Stimulated activated naive CD8-positive, alpha-beta T cell treated with anti-CD3 and anti-CD28 coated beads, Interleukin-15, amount 100 ng/mL, for 72 hours (primary cell): ENCODE results near the gene RAB5A.
"Not testable (repeated sequence)": the region's sequence is repeated elsewhere in the genome, so short reads cannot be mapped to it uniquely, and the experiment has no call there.

Experiments used
- ATAC-seq: fragments of 150-1000 bp; cut with Tn5 transposase; 2 replicates; pipeline ENCODE4 v1.10.0; 2021; ENCODE audit warnings: mild to moderate bottlenecking, moderate library complexity
- DNase-seq, 2 donors: peaks; one replicate each; pipeline ENCODE4 v3.0.0; 2021 to 2022
- H3K27ac Mint-ChIP-seq, 2 donors: one replicate each; pipeline ENCODE4 v1.8.0; 2022; ENCODE audit warnings: mild to moderate bottlenecking in 2 of 2, mixed read lengths in 2 of 2, moderate library complexity in 2 of 2
- H3K27me3 Mint-ChIP-seq: one replicate; pipeline ENCODE4 v1.8.0; 2022; ENCODE audit warnings: mixed read lengths
- H3K4me1 Mint-ChIP-seq: one replicate; pipeline ENCODE4 v1.8.0; 2022; ENCODE audit warnings: mild to moderate bottlenecking, mixed read lengths
- H3K4me3 Mint-ChIP-seq, 2 donors: one replicate each; pipeline ENCODE4 v1.8.0; 2022; ENCODE audit warnings: mild to moderate bottlenecking in 2 of 2, mixed read lengths in 2 of 2, moderate library complexity in 1 of 2
- H3K9me3 Mint-ChIP-seq, 2 donors: one replicate each; pipeline ENCODE4 v1.8.0; 2022; ENCODE audit warnings: mixed read lengths in 2 of 2

The RAB5A gene

DNA sequence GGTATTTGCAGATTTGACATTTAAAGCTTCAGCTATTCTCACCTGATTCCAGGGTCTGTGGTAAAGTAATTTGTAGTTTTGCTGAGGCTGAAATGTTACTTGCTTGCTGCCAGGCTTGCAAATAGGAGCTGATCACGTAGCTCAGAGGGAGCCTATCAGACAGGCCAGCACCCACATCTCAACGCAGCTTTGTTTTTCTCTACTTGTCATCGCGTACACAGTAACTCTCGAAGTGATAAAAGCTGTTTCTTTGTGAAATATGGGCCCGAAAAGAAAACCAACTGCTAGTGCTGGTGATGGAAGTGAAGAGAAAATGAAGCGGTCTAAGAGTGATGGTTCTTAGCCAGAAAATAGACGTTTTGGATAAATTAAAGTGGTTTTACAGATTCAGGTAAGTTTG is 23.4 kb downstream of the RAB5A start:
- Mint-ChIP-seq H3K4me1 (peaks cover 26% of the 10 kb centered on the region), H3K4me3 (no peak overlapping the region), H3K9me3 (no peaks in the 10 kb centered on the region), H3K27me3 (no peaks in the 10 kb centered on the region), H3K27ac (no peak overlapping the region)
- DNase-seq (no peak), ATAC-seq (no peak)

DNA sequence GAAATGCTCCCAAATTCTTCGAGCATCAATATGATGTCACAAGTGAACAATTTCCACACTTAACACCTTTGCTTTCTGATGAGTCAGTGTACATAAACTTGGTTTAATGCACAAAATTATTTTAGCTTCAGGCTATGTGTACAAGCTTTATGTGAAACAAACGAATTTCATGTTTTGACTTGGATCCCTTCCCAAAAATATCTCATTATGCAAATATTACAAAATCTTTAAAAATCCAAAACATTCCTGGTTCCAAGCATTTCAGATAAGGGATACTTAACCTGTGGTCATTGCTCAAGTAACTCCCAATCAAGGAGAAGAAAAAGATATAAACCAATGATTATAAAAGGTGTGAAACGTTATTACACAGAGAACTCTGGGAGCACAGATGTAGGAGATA is 25.2 kb downstream of the RAB5A start:
- Mint-ChIP-seq H3K4me1 (peaks cover 16% of the 10 kb centered on the region), H3K27ac (no peak overlapping the region), H3K9me3 (no peaks in the 10 kb centered on the region), H3K4me3 (no peak overlapping the region), H3K27me3 (no peaks in the 10 kb centered on the region)
- ATAC-seq, result no peak
- no peak for DNase-seq

- H3K27me3 Mint-ChIP-seq, ATAC-seq, DNase-seq, H3K9me3 Mint-ChIP-seq, H3K27ac Mint-ChIP-seq, H3K4me3 Mint-ChIP-seq, H3K4me1 Mint-ChIP-seq: not testable (repeated sequence)
These were observed 42.0 kb downstream of the RAB5A start for GRCh38 chr3:19988904-19989303.

DNA sequence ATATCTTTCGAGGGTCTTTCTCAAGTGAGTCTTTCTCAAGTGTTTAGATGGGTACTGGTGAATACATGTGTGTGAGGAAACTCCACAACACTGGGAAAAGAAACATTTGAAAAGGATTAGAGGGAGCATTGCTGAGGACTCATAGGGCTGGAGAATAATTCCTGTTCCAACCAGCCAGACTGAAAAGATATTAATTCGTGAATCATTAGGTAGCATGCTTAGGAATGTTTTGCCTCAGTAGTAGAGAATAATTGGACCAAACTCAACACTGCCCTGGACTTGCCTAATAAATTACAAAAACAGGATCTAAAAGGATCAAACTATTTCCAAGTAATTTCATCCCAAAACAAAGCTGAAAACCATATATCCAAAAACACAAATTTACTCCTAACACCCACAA is 47.9 kb downstream of the RAB5A start:
- ATAC-seq (no peak), DNase-seq (no peak)
- no peaks in the 10 kb centered on the region for H3K4me1 Mint-ChIP-seq
- no peaks in the 10 kb centered on the region for H3K9me3 Mint-ChIP-seq
- no peak overlapping the region for H3K4me3 Mint-ChIP-seq
- no peaks in the 10 kb centered on the region for H3K27me3 Mint-ChIP-seq
- no peak overlapping the region for H3K27ac Mint-ChIP-seq

- DNase-seq (no peak), ATAC-seq (no peak)
- no peaks in the 10 kb centered on the region for H3K27me3 Mint-ChIP-seq
- no peak overlapping the region for H3K27ac Mint-ChIP-seq
- no peaks in the 10 kb centered on the region for H3K4me1 Mint-ChIP-seq
- H3K4me3 Mint-ChIP-seq, result no peak overlapping the region
- H3K9me3 Mint-ChIP-seq, result no peaks in the 10 kb centered on the region
These were observed 50.6 kb downstream of the RAB5A start for GRCh38 chr3:19997502-19997901.

DNA sequence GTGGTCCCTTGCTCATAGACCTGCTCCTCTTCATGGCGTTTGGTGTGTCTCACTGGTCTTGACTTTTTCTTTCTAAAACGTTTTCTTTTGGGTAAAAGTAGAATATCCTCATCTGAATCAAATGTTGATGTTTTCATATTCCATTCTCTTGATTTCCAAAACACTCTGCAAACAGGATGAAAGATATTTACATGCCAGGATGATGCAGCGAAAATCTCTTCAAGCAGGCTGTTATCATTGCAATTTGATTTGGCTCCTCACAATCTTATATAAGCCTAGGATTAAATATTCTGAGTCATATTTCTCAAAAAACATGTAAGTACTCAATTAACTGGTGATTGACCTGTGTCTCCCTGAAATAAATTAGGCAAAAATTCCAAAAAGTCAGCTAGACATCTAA is 55.0 kb downstream of the RAB5A start:
- no peak for ATAC-seq
- H3K4me3 Mint-ChIP-seq, result no peak overlapping the region

GRCh38 chr3:20007960-20008359 is 61.1 kb downstream of the RAB5A start:
- no peak overlapping the region for H3K27ac Mint-ChIP-seq
- no peaks in the 10 kb centered on the region for H3K27me3 Mint-ChIP-seq
- H3K9me3 Mint-ChIP-seq, result no peaks in the 10 kb centered on the region
- no peak for DNase-seq
- no peak for ATAC-seq
- H3K4me1 Mint-ChIP-seq, result no peaks in the 10 kb centered on the region
- no peak overlapping the region for H3K4me3 Mint-ChIP-seq

More for the DNA sequence above, 55.0 kb downstream of the RAB5A start:
- Mint-ChIP-seq H3K9me3 (no peaks in the 10 kb centered on the region), H3K27me3 (no peaks in the 10 kb centered on the region), H3K27ac (no peak overlapping the region), H3K4me1 (no peaks in the 10 kb centered on the region)
- no peak for DNase-seq

DNA sequence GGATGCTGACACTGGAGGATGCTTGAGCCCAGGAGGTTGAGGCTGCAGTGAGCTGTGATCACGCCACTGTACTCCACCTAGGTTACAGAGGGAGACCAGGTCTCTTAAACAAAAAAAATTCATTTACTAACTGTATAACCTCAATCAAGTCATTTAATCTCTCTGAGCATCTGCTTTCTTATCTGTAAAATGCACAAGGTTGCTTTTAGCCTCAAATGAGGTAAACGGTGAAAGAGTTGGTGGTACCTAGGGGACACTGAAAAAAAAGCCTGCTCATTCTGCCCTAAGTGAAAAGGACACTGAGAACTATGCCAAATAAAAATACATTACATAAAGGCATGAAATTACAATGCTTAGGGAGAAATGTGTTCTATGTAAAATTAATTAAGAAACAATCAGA is 61.7 kb downstream of the RAB5A start:
- Mint-ChIP-seq H3K9me3 (no peaks in the 10 kb centered on the region), H3K4me1 (no peaks in the 10 kb centered on the region), H3K27me3 (no peaks in the 10 kb centered on the region), H3K4me3 (no peak overlapping the region), H3K27ac (no peak overlapping the region)
- DNase-seq, result no peak
- ATAC-seq, result no peak

DNA sequence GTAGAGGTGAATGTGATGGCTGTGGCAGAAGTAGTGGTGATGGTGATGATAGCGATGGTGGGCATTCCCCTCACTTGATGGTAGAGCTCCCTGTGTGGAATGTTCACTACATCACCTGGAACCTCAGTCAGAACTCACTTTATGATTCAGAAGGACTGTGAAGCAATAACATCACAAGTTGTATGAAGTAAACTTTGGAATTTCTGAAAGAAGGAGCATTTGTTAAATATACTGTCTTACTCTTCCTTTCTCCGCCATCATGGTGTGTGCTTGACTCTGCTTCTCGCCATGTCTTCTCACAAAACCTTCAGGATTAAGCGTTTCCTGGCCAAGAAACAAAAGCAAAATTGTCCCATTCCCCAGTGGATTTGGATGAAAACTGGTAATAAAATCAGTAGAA is 65.3 kb downstream of the RAB5A start, which contains the start of gene PP2D1:
PP2D1 (minus strand) TSS at position 101 of the 400 bp plus-strand sequence. CDS start 192 bp downstream, outside the sequence.
- Mint-ChIP-seq H3K27ac (peak within 1 kb of the TSS in 1 of 2 donors; percentile 56), H3K4me3 (no peak within 1 kb of the TSS), H3K9me3 (no peaks in the 10 kb centered on the region), H3K27me3 (no peaks in the 10 kb centered on the region), H3K4me1 (no peaks in the 10 kb centered on the region)
- ATAC-seq (no peak), DNase-seq (no peak)

GRCh38 chr3:20013396-20013795 is 66.5 kb downstream of the RAB5A start:
- DNase-seq, result no peak
- ATAC-seq, result no peak
- Mint-ChIP-seq H3K4me1 (no peaks in the 10 kb centered on the region), H3K27me3 (no peaks in the 10 kb centered on the region), H3K27ac (no peak overlapping the region), H3K4me3 (no peak overlapping the region), H3K9me3 (no peaks in the 10 kb centered on the region)

- DNase-seq, result no peak
- ATAC-seq, result no peak
- Mint-ChIP-seq H3K4me3 (no peak overlapping the region), H3K9me3 (no peaks in the 10 kb centered on the region), H3K4me1 (no peaks in the 10 kb centered on the region), H3K27me3 (no peaks in the 10 kb centered on the region), H3K27ac (no peak overlapping the region)
These were observed 68.6 kb downstream of the RAB5A start for GRCh38 chr3:20015525-20015924.

GRCh38 chr3:20016076-20016475 is 69.2 kb downstream of the RAB5A start:
- H3K4me1 Mint-ChIP-seq, H3K27ac Mint-ChIP-seq, ATAC-seq, H3K27me3 Mint-ChIP-seq, DNase-seq, H3K4me3 Mint-ChIP-seq, H3K9me3 Mint-ChIP-seq: not testable (repeated sequence)

GRCh38 chr3:20022954-20023622 is 76.2 kb downstream of the RAB5A start:
- no peak for DNase-seq
- Mint-ChIP-seq H3K27me3 (no peaks in the 10 kb centered on the region), H3K27ac (no peak overlapping the region), H3K4me3 (no peak overlapping the region), H3K4me1 (no peaks in the 10 kb centered on the region), H3K9me3 (no peaks in the 10 kb centered on the region)
- no peak for ATAC-seq

DNA sequence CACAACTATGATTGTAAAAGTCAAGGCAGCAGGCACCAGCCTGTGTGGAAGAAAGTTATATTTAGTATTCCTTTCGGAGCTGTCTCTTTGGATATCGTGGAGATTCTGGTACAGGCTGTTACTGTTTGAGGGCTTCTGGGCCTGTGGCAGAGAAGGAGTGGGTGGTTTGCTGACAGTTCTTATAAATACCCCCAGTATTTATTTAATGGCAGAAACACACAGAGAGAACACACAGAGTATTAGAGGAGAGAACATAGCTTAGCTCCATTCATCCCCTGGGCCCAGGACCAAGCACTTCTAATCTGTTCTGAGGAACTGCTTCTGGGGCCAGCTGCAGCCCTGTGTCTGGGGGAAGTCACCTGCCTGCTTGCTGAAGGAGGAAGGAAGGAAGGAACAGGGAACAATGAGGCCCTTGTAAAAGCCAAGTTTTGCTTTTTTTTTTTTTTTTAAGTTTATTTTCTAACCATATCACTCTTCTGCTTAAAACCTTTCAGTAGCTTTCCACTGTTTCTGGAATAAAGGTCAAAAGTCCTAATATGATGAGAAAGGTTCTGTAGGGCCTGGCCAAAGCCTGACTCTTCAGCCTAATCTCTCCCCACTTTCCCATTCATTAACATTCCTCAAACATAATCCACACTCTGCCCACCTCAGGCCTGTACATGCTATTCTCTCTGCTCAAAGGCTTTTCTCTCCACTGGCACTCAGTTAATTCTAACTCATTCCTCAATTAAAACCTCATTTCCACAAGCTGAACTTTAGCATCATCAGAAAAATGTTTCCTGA is 76.9 kb downstream of the RAB5A start:
- H3K27ac Mint-ChIP-seq, result peak overlapping the region in 1 of 2 donors; percentile 59
- no peaks in the 10 kb centered on the region for H3K4me1 Mint-ChIP-seq
- H3K9me3 Mint-ChIP-seq, result no peaks in the 10 kb centered on the region
- no peak overlapping the region for H3K4me3 Mint-ChIP-seq
- DNase-seq (no peak), ATAC-seq (no peak)
- no peaks in the 10 kb centered on the region for H3K27me3 Mint-ChIP-seq

DNA sequence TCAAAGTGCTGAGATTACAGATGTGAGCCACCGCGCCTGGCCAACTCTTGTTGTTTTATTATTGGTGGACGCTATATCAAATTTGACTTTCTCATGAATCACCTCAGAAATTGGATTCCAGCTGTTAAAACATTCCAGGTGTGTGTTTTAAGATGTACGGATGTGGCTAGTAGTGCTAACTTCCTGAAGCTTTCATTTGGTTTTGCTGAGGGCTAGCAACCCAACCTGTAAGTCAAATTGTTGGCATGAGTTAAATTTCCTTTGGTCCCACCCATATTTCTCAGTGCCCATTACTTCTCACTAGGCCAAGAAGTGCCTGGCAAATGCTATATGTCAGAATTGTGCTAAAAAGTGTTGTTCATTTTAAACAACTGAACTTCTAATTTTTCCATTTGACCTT is 80.2 kb downstream of the RAB5A start:
- no peak overlapping the region for H3K4me3 Mint-ChIP-seq
- no peaks in the 10 kb centered on the region for H3K9me3 Mint-ChIP-seq
- H3K4me1 Mint-ChIP-seq, result no peaks in the 10 kb centered on the region
- no peak for DNase-seq
- no peak overlapping the region for H3K27ac Mint-ChIP-seq
- no peaks in the 10 kb centered on the region for H3K27me3 Mint-ChIP-seq
- no peak for ATAC-seq

- no peak overlapping the region for H3K27ac Mint-ChIP-seq
- no peak for DNase-seq
- H3K27me3 Mint-ChIP-seq, result no peaks in the 10 kb centered on the region
- H3K4me1 Mint-ChIP-seq, result no peaks in the 10 kb centered on the region
- H3K9me3 Mint-ChIP-seq, result no peaks in the 10 kb centered on the region
- no peak for ATAC-seq
- no peak overlapping the region for H3K4me3 Mint-ChIP-seq
These were observed 82.0 kb downstream of the RAB5A start for GRCh38 chr3:20028905-20029331.
